Right atrium auricular region (tissue), 2 donors: ENCODE measurements around the gene FRRS1L. TPM values are rescaled to one million over a fixed set of nuclear protein-coding genes. Genes with fewer than 3 reads are reported as not detected.

ENCODE experiments used
- DNase-seq: peaks from one replicate; pipeline ENCODE4 v3.0.0-alpha.2; 2019; ENCODE audit warnings: low spot score
- H3K27ac ChIP-seq, 2 donors: fragments of 200-600 bp; sonication (generic); 1 replicate in 1 of 2; 2 replicates in 1 of 2; pipeline ENCODE4 v1.5.1; 2016 to 2019
- H3K27me3 ChIP-seq, 2 donors: fragments of 200-600 bp; sonication (generic); one replicate each; pipeline versions ENCODE4 v1.5.1 to v1.6.0; 2017 to 2019
- H3K36me3 ChIP-seq: fragments of 200-600 bp; sonication (generic); one replicate; pipeline ENCODE4 v1.5.1; 2016
- H3K4me1 ChIP-seq, 2 donors: fragments of 200-600 bp; sonication (generic); one replicate each; pipeline versions ENCODE4 v1.5.1 to v1.6.0; 2017 to 2019
- H3K4me3 ChIP-seq, 2 donors: fragments of 200-600 bp; sonication (generic); 1 replicate in 1 of 2; 2 replicates in 1 of 2; pipeline ENCODE4 v1.5.1; 2017 to 2019; ENCODE audit warnings: mild to moderate bottlenecking in 1 of 2, moderate library complexity in 1 of 2
- H3K9me3 ChIP-seq, 2 donors: fragments of 200-600 bp; sonication (generic); one replicate each; pipeline ENCODE4 v1.5.1; 2019
- CTCF ChIP-seq, 2 donors: fragments of 200-600 bp; sonication (generic); IDR thresholded peaks; one replicate each; pipeline ENCODE4 v1.5.1; 2019; ENCODE audit warnings: antibody characterized with exemption in 2 of 2
- total RNA-seq, 2 donors: library from RNA; depleted of rRNA; stranded (reverse); fragments of >200 nt; gene quantifications; one replicate each; pipeline ENCODE4 v1.1.0, GENCODE V29; 2016

FRRS1L gene
- total RNA-seq, 2 donors from 2014 or later = 4.3 to 7.5 TPM

DNA sequence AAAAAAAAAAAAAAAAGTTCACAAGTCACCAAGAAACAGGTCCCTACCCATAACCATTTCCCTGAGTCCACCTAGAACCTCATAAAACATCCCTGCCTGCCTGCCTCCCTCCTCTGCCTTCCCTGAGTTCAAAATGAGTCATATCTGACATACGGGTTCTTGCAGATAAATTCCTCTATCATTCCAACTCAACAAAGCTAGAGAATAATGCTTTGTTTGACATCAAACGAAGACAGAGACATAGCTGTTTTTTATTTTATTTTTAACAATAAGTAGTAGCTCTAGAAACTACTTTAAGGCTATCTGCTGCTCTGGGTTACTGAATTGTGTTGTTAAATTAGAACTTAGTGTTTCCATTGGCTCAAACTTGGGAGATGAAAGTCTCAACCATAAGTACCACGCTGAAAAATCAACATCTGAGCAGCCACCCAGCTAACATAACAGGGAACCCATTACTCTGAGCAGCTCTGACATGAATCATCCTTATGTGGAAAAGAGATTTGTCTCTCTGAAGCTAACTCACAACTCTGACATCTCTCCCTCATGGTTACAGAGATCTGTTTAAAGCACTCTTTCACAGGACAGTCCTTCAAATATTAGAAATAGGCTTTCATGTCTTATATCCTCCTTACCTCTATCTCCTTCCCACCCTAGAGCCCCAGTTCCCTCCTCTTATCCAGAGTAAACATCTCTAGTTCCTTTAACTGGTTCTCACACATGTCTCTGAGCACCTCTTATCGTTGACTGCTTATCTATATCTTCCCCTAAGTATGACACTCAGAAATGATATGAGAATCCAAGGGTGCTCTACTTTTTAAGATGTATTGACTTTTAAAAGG, 59.4 kb downstream of the FRRS1L start:
- H3K27ac ChIP-seq = peak overlapping the region; percentile 43 to 87
- H3K9me3 ChIP-seq = no peaks in the 10 kb centered on the region
- no peak for TF ChIP-seq CTCF (IDR thresholded peaks at IDR 0.05)
- H3K36me3 ChIP-seq = no peaks in the 10 kb centered on the region
- no peak overlapping the region for H3K4me3 ChIP-seq
- DNase-seq = no peak
- H3K27me3 ChIP-seq = no peaks in the 10 kb centered on the region
- H3K4me1 ChIP-seq = peaks cover 0 to 62% of the 10 kb centered on the region in 2 donors

DNA sequence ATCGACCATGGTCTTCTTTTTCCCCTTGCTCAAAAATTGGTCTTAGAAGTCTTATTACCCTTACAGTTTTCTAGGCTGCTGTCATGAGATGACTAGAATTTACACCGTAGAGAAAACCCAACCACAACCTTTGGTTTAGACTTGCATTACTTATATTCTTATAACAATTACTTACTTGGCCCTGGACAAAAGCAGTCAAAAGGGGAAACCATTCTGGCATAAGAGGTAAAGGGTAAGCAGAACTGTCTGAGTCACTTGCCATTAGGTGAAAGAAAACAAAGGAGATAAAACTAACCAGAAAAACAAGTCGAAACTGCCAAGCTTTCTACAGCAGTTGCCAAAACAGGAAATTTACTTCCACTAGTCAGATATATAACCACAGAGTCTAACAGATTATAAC, 65.2 kb downstream of the FRRS1L start:
- DNase-seq = no peak
- Histone ChIP-seq H3K27ac (peak overlapping the region; percentile 20 to 60), H3K27me3 (no peaks in the 10 kb centered on the region), H3K36me3 (no peaks in the 10 kb centered on the region), H3K4me1 (peaks cover 0 to 64% of the 10 kb centered on the region in 2 donors), H3K9me3 (no peaks in the 10 kb centered on the region), H3K4me3 (no peak overlapping the region)
- no peak for TF ChIP-seq CTCF (IDR thresholded peaks at IDR 0.05)

DNA sequence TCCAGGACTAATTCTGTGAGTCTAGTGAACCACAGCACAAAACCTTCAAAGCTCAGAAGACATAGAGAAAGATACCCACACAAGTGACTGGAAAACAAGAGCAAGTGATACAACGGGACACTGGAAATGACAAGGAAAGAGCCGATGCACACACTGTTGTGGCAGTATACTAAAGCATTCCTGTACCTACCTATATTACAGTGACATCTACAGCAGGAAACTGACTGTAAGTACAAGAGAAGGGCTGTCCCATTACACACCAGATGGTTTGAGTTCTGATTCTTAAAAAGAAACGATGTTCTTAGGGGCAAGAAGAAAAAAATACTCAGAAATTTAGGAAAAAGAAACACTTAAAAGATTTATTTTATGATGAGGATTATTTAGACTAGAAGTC, 65.8 kb downstream of the FRRS1L start:
- no peak for DNase-seq
- Histone ChIP-seq H3K27ac (peak overlapping the region; percentile 20 to 60), H3K4me1 (peaks cover 0 to 62% of the 10 kb centered on the region in 2 donors), H3K36me3 (no peaks in the 10 kb centered on the region), H3K9me3 (no peaks in the 10 kb centered on the region), H3K4me3 (no peak overlapping the region), H3K27me3 (no peaks in the 10 kb centered on the region)
- no peak for TF ChIP-seq CTCF (IDR thresholded peaks at IDR 0.05)

- no peak for TF ChIP-seq CTCF (IDR thresholded peaks at IDR 0.05)
- H3K4me1 ChIP-seq = peaks cover 0 to 65% of the 10 kb centered on the region in 2 donors
- no peak for DNase-seq
- H3K4me3 ChIP-seq = no peak overlapping the region
- peak overlapping the region in 1 of 2 donors; percentile 60 for H3K27ac ChIP-seq
- H3K36me3 ChIP-seq = no peaks in the 10 kb centered on the region
- H3K27me3 ChIP-seq = no peaks in the 10 kb centered on the region
- H3K9me3 ChIP-seq = no peaks in the 10 kb centered on the region
Observed at GRCh38 chr9:109100543-109101201, 66.4 kb downstream of the FRRS1L start.

DNA sequence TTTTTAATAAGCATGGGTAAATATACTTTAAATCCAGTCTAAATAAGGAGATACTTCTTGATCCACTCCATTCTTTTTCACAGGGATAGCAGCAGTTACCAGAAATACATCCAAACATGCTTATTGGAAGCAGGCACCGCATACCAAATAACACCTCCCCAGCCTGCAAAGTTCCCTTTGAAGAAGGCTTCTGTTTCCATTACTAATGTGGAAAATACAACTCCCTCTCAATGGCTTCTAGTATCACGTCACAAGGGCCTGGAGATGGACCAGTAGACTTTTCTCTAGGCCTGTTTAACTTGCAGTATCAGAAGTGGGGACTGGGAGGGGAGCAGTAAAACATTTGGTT, 68.1 kb downstream of the FRRS1L start:
- peak overlapping the region; percentile 67 to 84 for H3K27ac ChIP-seq
- TF ChIP-seq CTCF (IDR thresholded peaks at IDR 0.05) = no peak
- DNase-seq = no peak
- no peak overlapping the region for H3K4me3 ChIP-seq
- H3K4me1 ChIP-seq = peaks cover 0 to 83% of the 10 kb centered on the region in 2 donors
- H3K27me3 ChIP-seq = no peaks in the 10 kb centered on the region
- H3K36me3 ChIP-seq = no peaks in the 10 kb centered on the region
- no peaks in the 10 kb centered on the region for H3K9me3 ChIP-seq
